NCI-H1930 (cell line): ENCODE results near the gene GAS2L3.
A peak's percentile ranks its signal among the peaks of the same experiment; 100 is the strongest.
"Not testable (repeated sequence)": the region's sequence is repeated elsewhere in the genome, so short reads cannot be mapped to it uniquely, and the experiment has no call there.

ENCODE experiments used
- DNase-seq, 2 experiments: peaks; one replicate each; lab custom pipeline; 2025; lab: John Stamatoyannopoulos, UW

The GAS2L3 gene

GRCh38 chr12:100574187-100575074 is 947 bp downstream of the GAS2L3 start:
- DNase-seq, result no peak

DNA sequence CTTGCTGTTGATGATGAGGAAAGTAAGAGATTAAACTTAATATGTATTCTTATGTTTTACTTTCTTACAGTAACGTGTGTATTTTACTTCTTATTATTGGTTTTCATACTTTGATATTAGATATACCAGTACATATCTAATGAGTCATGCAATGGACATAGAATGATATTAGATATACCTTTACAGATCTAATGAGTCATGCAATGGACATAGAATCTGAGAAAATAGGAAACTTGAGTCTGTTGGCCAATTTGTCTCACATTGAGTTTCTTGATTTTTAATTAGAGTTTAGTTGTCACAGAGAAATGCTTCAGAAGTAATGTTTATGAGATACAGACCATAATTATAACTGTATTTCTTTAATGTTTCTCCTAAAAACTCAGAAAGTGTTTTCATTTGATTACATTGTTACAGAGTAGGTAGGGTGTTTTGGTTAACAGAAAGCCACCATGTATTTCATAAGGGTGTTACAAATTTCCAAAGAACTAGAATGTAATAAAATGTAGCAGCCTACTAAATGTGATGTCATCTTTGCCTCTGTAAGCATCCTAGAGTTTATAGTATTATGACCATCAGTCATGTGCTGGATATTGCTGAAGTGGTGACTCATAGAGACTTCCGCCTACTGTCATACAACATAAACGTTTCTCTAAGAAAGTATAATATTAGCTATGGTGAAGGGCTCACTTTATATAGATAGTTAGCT is 3.0 kb downstream of the GAS2L3 start:
- no peak for DNase-seq

- DNase-seq, result no peak
Measured at GRCh38 chr12:100578923-100579322, 5.4 kb downstream of the GAS2L3 start.

GRCh38 chr12:100579844-100580243 is 6.4 kb downstream of the GAS2L3 start:
- DNase-seq, result no peak

GRCh38 chr12:100584256-100584655 is 10.8 kb downstream of the GAS2L3 start:
- no peak for DNase-seq

- no peak for DNase-seq
Measured at GRCh38 chr12:100591979-100592378, 18.5 kb downstream of the GAS2L3 start.

DNA sequence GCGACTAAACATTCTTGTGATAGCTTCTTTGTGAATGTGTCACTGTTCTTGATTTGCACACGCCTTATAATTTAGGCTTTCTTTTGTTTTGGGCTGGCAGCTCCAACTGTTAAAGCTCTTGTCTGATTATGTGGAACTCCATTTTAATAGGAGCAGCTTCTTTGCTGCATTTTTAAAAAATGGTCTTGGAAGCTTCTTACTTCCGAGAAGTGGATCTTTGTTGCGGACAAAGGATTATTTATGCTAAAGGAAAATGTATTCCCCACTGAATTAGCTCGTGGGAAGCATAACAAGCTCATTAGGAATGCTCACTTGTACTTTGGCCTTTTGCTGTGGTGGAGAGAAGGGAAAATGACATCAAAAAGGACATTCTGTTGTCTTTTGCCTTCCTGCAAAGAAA is 20.0 kb downstream of the GAS2L3 start:
- no peak for DNase-seq

DNA sequence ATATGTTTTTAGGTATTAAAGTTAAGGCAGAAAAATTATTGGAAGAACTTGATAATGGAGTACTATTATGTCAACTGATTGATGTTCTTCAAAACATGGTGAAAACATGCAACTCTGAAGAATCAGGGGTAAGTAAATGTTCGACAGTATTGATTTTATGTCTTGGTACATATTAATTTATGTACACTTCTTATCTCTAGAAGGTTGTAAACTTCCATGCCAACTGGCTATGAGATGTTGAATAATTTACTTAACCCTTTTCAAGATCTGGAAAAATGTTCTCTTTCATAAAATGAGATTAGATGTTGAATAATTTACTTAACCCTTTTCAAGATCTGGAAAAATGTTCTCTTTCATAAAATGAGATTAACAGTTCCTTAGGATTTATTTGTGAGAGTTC is 28.1 kb downstream of the GAS2L3 start:
- DNase-seq, result no peak

GRCh38 chr12:100602997-100603396 is 29.5 kb downstream of the GAS2L3 start:
- DNase-seq, result not testable (repeated sequence)

DNA sequence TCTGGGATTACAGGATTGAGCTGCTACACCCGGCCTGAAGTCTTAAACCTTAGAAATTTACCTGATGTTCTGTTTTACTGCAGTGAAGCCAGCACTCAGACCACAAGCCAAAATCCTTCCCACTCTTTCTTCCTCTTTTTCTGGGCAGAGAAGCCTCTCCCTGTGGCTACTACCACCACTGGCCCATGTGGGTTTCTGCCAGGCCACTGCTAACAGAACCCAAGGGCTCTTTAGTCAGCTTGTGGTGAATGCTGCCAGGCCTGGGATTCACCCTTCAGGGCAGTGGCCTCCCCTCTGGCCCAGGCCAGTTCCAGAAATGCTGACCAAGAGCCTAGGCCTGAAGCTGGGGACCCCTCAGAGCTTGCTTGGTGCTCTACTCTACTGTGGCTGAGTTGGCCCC is 35.3 kb downstream of the GAS2L3 start:
- DNase-seq, result no peak

DNA sequence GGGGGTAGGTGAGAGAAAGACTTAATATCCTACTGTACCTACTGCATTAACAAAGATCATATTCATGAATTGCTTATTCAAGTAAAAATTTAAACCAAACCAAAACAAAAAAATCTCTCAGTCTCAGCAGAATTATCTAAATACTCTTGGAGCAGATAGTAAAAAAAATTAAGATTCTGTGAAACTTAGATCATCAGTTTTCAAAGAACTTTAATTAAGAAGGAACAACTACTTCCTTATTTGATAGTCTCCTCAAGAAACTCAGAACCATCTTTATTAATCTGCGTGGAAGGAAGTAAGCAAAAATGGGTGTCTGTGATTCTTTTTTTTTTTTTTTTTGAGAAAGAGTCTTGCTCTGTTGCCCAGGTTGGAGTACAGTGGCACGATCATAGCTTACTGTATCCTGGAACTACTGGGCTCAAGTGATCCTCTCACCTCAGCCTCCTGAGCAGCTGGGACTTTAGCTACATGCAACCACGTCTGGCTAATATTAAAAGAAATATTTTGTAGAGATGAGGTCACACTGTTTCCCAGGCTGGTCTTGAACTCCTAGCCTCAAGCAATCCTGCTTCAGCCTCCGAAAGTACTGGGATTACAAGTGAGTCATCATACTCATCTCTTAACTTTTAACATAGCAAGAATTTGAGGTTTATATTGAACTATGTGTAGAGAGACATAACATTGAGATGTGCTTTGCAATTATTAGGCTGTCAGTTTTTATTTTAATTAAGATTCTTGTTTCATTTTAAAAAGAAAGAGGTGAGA is 37.4 kb downstream of the GAS2L3 start:
- DNase-seq, result no peak

DNA sequence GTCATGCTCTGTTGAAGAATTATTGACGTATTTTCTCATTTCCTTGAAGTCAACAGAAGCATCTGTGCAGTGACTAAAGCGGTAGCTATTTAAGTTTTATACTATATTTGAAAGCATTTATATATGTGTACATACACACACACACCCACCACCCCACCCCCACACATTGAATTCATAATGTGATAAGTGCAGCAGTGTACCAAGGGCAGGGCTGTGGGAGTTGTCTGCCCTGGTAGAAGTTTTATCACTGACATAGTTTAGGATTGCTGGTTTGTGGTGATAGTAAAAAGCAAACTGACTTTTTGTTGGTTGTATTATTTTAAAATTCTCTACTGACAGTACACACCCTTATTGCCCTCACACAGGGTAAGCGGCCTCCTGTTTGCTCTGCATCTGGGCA is 39.1 kb downstream of the GAS2L3 start:
- no peak for DNase-seq

DNA sequence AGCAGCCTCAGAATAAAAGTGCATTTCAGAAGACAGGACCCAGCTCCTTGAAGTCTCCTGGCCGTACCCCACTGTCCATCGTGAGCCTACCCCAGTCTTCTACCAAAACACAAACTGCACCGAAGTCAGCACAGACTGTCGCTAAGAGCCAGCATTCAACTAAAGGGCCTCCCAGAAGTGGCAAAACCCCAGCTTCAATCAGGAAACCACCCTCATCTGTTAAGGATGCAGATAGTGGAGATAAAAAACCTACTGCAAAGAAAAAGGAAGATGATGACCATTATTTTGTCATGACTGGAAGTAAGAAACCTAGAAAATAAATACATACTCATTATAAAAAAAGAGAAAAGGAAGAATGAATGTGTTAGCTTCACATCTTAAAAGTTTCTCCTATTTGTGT is 51.1 kb downstream of the GAS2L3 start:
- no peak for DNase-seq

DNA sequence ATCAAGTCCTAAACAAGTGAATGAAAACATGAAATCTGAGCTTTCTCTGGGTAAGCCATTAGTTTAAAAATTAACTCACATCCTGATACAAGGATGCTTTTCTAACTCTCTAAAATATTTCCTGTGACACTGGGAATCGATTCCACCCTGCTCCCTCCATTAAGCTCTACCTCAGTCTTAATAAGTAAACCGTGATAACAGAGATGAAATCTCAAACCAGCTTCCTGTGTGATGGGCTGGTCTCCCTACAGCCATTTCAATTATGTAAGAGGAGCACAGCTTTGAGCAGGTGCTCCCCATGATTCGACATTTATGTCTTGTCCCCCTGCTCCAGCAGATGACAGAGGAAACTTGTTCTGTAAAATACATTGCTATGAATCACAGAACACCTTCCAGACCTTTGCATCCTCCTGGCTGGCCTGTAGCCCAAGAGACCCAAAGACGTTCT is 59.0 kb downstream of the GAS2L3 start:
- no peak for DNase-seq

DNA sequence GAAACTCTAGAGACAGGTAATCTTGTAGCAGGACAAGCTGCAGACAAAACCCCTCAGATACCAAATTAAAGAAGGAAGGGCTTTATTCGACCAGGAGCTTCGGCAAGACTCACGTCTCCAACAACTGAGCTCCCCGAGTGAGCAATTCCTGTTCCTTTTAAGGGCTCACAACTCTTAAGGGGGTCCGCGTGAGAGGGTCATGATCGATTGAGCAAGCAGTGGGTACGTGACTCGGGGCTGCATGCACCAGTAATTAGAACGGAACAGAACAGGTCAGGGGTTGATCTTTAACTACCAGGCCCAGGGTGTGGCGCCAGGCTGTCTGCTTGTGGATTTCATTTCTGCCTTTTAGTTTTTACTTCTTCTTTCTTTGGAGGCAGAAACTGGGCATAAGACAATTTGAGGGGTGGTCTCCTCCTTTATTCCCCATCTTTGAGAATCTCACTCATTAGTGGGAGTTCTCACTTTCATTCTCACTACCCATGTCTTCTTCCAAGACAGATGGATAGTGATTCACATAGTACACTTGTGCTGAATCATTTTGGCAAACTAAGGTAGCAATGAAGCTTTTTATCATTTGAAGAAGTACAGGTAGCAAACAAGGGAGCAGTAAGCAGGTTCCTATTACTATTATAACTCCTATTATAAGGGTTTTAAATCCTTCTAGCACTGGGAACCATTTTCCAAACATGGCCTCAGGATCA is 59.8 kb downstream of the GAS2L3 start:
- DNase-seq, result not testable (repeated sequence)

DNA sequence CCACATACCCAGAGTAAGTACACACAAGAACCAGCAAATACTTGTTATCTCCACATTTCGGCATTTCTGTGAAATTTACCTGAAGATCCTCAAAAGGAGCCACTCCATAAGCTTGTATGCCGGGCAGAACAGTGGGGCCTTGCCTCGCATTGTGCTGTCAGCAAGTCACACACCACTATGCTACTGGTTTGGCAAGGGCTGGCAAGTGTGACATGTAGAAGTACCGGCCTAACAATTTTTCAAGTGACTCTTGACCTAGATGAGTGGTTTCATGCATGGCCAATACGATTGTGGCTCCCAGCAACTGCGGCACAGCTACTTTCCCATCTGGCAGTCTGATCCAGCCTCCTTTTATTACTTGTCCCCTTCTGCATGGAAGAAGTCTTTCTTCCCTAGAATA is 69.8 kb downstream of the GAS2L3 start:
- no peak for DNase-seq

GRCh38 chr12:100646896-100647295 is 73.4 kb downstream of the GAS2L3 start:
- no peak for DNase-seq

- DNase-seq, result peak in 1 of 2 experiments; percentile 2
Measured at GRCh38 chr12:100651108-100651507, 77.6 kb downstream of the GAS2L3 start.

DNA sequence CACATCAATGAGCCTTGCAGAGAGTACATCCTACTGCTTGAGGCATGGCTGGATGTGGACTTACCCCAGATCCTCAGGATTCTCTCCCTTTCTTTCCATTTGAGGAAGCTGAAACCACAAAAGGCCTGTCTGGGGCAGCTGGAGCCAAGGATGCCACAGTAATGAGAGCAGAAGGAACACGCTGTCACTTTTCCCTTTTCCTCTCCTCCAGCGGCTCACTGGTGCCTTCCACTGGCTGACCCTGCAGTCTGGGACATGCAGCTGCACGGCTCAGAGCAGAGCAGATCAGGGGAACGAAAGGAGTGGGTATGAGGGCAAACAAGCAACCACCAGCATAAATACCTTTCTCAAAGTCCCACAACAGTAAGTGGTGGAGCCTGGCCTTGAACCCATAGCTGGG is 78.2 kb downstream of the GAS2L3 start:
- DNase-seq, result no peak

- DNase-seq, result no peak
Measured at GRCh38 chr12:100652488-100652887, 79.0 kb downstream of the GAS2L3 start.

GRCh38 chr12:100656141-100656540 is 82.7 kb downstream of the GAS2L3 start:
- no peak for DNase-seq

GRCh38 chr12:100656856-100657255 is 83.4 kb downstream of the GAS2L3 start:
- DNase-seq, result peak; percentile 67
